Fibroblast of mammary gland (primary cell): ENCODE data around the gene PLEKHA7.
A peak's percentile ranks its signal among the peaks of the same experiment; 100 is the strongest.

ENCODE experiments used
- DNase-seq: peaks from one replicate; pipeline ENCODE4 v3.0.0-alpha.2; 2010; ENCODE audit warnings: low read depth
- H3K4me3 ChIP-seq: 2 replicates; pipeline ENCODE4 v1.5.1; 2011; ENCODE audit warnings: low read depth, mild to moderate bottlenecking, low read length, moderate library complexity; ENCODE audit not compliant: control insufficient read depth
- CTCF ChIP-seq: conservative IDR thresholded peaks from 2 replicates; pipeline ENCODE4 v1.5.1; 2011; ENCODE audit warnings: low read depth, low read length, inconsistent platforms; ENCODE audit not compliant: control insufficient read depth, insufficient read depth

Gene PLEKHA7

GRCh38 chr11:16794047-16794818 is 220.0 kb downstream of the PLEKHA7 start:
- no peak overlapping the region for H3K4me3 ChIP-seq
- TF ChIP-seq CTCF = no peak
- DNase-seq = no peak

- no peak for DNase-seq
- no peak overlapping the region for H3K4me3 ChIP-seq
- TF ChIP-seq CTCF = no peak
Observed at GRCh38 chr11:16793511-16793910, 220.7 kb downstream of the PLEKHA7 start.

GRCh38 chr11:16793009-16793408 is 221.2 kb downstream of the PLEKHA7 start:
- H3K4me3 ChIP-seq = no peak overlapping the region
- no peak for DNase-seq
- TF ChIP-seq CTCF = no peak

- no peak for TF ChIP-seq CTCF
Observed at GRCh38 chr11:16792426-16792825, 221.8 kb downstream of the PLEKHA7 start.

GRCh38 chr11:16791191-16791961 is 222.8 kb downstream of the PLEKHA7 start:
- TF ChIP-seq CTCF = no peak
- no peak overlapping the region for H3K4me3 ChIP-seq
- peak; percentile 93 for DNase-seq

More at GRCh38 chr11:16792426-16792825, 221.8 kb downstream of the PLEKHA7 start:
- H3K4me3 ChIP-seq = no peak overlapping the region
- DNase-seq = no peak

GRCh38 chr11:16790486-16791190 is 223.6 kb downstream of the PLEKHA7 start:
- TF ChIP-seq CTCF = no peak
- H3K4me3 ChIP-seq = no peak overlapping the region
- no peak for DNase-seq
